Activated CD4-positive, alpha-beta T cell treated with anti-CD3 and anti-CD28 coated beads for 24 hours (primary cell): Measurements from ENCODE around the gene PIP5K1C.
"Not testable (repeated sequence)": the region's sequence is repeated elsewhere in the genome, so short reads cannot be mapped to it uniquely, and the experiment has no call there.

Experiments used
- DNase-seq, 2 donors: peaks; one replicate each; pipeline ENCODE4 v3.0.0-alpha.2; 2020; ENCODE audit warnings: low read depth in 2 of 2

Gene PIP5K1C

DNA sequence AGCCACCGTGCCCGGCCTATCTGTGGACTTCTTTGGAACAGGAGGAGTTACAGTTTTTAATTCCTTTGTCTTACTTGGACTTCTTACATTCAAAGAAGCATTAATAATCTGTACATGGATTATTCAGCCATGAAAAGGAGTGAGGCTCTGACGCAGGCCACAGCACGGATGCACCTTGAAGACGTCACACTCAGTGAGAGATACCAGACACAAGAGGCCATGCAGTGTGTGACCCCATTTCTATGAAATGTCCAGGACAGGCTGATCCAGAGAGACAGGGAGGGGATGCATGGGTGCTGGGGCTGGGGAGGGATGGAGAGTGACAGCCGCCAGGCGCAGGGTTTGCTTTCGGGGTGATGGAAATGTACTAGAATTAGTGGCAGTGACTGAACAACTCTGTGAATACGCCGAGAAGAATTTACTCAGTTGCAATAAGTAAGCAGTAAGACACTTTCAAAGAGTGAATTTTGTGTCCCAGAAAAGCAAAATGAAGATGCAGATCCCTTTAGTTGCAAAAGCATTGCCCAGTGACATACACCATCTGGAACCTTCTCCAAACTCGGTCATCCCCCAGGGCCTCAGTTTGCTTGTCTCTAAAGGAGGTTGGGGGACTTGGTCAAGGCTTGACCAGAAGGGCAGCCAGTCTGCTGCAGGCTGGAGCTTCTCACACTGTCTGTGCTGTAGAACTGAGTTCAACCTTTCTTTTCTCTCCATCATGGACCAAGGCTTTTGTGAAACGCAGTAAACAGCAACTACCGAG, 25.3 kb downstream of the PIP5K1C start:
- no peak for DNase-seq

DNA sequence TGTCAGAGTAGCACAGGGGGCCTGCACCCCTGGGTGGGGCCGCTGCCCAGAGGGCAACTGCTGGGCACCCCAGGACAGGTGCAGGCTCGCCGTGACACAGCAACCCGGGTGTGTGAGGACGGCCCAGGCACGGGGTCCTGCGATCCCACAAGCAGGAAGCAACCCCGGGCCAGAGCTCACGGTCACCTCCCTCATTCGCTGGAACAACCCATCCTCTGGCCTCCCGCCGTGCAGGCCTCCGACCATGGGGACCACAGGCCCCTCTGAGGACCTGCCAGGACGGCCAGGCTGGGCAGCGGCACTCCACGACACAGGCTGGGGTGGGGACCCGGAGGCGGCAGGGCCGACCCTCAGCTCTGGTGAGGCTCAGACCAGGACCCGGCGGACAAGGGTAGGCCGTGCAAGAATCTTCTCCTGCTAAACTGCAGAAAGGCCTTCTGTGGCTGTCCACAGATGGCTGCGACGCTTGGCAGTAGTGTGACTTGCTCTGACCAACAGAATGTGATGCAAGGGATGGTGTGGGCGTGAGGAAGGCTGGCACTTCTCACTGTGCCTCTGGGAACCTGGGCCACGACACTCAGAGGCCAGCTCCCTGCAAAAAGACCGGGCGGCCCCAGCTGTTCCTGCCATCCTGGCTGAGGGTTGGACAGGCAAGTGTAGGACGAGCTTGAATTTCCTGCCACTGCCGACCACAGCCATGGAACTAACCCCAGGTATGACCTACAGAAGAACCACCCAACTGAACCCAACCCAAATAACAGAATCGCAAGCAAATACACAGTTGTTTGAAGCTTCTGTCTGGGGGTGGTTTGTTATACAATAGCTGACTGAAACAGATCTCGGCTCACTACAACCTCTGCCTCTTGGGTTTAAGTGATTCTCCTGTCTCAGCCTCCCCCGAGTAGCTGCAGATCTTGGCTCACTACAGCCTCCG, 26.5 kb downstream of the PIP5K1C start:
- no peak for DNase-seq

DNA sequence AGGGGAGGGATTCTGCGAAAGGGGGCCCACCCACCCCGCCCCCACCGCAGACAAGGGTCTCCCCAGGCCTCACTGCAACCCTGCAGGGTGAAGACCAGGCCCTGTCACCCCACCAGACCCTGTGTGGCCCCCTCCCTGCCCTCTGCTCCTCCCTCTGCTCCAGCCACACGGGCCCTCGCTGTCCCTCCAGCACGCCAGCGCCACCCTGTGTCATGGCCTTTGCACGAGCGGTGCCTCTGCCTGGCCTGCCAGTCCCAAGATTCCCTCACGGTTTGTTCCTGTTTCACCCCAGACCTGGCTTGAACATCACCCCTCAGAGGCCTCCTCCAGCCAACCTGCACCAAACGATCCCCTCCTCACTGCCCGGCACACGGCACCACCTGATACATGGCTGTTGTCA, 27.3 kb downstream of the PIP5K1C start:
- no peak for DNase-seq

DNA sequence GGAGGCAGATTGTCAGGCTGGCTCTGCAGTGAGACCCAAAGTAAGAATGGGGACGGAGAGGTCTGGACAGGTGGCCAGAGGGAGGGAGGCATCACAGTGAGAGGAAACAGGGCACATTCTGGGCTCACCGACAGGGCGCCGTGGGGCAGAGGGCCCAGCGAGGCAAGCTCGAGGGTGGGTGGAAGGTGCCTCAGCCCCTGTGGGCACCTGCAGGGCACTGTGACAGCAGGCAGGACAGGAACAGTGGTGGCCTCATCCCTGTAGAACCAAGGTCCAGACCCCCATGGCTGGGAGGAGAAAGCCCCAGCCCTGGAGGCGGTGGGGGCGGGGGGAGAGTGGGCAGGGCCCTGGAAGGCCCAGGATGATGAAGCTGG, 27.7 kb downstream of the PIP5K1C start:
- DNase-seq: no peak

DNA sequence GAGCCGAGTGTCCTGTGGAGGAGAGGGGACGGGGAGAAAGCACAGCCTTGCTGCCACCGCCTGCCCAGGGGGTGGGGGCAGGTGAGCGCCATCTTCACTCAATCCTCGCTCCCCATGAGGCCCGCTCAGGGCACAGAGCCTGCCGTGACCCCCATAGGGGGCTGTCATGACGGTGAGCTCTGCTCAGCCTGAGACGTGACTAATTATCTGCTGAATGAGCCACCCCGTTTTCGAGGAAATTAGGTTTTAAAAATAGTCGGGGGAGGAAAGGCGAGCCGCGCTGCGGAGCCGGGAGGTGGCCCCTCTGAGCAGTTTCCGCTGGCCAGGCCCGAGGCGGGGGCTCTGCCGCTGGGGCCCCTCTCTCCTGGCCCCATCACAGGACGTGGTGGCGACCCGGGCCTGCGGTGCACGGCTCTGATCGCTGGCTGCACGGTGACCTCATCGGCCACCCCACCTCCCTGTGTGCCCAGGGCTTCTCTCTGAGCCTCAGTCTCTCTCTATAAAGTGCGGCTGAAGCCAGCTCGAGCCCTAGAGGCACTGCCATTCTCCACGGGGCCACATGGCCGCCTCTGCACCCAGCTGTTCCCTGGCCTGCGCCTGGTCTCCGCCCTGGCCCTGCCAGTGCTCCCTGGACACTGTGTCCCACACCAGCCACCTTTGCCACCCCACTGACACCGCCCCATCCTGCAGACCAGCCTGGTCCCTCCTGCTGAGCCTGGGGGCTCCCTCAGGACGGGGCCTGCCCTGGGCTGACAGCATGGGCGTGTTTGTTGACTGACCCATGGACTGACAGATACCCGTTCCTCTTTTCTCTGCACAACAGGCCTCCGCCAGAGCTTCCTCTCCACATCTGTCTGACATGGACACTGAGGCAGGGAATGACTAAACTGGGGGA, 28.3 kb downstream of the PIP5K1C start:
- no peak for DNase-seq

DNA sequence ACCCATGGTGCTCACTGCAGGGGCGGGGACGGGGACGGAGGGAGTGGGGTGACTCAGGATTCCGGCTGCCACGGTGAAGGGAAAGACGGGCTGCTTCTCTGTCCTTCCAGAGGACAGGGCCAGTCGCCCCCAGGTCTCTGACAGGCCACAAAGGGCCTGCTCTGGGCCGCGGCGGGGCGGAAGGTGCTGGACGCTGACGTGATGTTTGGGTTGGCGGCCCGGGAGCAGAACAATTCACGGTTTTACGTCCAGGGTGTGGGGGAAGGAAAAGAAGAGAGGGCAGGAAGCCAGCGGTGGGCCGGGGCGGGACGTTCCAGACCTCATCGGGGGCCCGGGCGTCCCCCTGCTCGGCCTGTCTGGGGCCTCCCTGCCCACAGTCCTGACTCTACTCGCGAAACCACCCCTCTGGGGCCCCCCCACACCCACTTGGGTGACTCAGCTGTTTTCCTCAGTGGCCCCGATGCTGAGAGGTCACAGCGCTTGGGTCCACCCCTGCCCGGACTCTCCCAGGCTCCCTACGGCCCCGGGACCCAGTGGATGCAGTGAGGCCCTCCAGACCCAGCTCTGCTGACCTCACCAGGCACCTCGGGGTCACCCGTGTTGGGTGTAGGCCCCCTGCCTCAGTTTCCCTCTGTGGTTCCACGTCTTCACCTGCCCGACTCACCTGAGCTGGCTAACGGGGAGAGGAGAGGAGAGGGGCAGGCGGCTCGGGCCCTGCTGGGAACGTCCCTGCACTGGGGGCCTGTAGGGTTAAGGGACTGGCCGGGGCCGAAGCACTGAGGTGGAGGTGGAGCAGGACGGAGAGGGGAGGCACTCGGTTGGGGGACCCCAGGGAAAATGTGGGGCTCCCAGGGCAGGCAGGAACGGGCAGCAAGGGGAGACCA, 29.2 kb downstream of the PIP5K1C start:
- peak in 1 of 2 donors; percentile 25 for DNase-seq

DNA sequence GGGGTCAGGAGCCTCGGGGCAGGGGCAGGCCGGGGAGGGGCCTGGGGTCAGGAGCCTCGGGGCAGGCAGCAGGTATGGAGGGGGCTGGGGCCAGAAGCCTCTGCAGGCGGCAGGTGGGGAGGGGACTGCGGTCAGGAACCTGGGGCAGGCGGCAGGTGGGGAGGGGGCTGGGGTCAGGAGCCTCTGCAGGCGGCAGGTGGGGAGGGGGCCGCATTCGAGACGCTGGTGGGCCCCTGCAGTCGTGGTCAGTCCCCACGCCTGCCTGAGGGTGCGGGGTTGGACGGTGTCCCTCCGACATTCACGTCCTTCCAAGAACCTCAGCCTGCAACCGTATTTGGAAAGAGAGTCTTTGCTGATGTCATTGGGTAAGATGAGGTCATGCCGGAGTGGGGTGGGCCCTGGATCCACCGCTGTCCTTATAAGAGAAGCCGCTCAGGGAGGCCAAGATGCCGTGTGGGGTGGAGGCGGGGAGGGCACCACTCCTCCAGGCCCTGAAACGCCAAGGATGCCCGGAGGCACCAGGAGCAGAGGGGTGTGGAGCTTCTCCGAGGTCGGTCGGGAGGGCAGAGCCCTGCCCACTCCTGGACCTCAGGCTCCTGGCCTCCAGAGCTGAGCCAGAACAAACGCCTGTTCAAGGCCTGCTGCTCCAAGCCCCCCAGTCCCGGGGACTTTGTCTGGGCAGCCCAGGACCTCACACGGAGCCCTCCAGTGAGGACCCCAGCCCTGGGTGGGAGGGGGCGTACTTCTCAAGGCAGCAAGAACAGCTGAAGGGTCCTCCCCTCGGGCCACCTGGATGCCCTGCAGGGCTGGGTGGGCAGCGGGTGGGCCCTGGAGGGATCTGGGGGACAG, 30.1 kb downstream of the PIP5K1C start:
- no peak for DNase-seq

DNA sequence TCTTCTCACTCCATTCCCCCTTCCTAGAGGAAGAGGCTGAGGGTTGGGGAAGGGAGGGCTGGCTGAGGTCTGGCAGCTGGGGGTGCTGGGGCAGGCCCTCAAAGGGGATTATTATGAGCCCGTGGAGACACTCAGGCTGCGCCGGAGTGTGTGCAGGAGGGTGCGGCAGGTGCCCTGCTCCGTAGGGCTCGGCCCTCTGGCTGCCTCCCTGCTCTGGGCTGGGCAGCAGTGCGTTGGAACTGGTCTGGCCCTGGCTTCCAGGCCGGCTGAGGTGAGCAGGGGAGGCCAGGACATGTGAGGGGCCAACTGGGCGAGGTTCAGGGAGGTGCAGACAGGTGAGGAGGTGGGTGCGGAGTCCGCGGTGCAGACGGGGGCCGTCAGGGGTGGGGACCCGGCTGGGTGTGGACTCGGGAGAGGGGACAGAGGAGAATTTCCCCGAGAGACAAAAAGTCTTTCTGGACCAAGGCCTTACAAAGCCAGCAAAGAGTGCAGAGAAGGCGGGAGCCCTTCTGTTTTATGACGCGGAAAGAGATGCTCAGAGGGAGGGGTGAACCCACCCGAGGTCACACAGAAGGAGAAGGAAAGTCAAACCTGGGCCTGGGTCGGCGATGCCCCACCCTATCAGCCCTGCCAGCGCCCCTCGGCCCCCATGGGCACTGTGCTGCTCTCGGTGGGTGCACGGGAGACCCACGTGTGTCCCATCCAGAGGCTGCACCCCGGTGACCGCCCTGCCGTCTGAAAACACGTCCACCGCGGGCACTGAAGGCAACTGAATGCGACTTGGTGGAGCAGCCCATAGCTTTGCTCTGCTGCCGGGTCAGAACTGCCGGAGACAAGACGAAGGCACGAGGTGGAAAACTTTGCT, 31.0 kb downstream of the PIP5K1C start:
- no peak for DNase-seq

DNA sequence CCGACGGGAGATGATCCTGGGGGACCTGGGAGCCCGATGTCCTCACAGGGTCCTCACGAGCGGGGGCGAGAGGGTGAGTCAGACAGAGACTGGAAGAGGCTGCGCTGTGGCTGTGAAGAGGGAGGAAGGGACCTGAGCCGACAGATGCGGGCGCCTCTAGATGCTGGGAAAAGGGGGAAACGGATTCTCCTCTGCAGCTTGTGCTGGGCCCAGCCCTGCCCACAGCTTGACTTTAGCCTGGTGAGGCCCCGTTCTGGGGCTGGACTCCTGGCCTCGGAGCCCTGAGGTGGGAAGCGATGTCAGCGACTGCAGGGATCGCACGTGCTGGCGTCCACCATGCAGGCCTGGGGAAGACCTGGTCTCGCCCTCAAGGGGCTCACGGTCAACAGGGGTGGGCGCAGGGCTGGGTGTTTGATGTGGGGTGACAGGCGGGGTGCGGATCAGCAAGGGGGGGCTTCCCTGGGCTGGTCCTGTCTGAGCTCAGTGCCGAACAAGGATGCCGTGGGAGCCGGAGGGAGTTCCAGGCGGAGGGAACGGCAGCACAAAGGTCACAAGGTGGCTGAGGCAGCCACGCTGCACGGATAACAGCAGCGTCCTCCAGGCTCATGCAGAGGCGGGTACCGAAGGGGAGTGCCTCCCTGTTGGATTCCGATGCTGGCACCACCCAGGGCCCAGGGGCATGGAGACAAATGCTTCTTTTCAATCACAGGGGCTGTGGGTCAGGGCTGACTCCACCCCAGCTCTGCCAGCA, 31.8 kb downstream of the PIP5K1C start:
- no peak for DNase-seq

DNA sequence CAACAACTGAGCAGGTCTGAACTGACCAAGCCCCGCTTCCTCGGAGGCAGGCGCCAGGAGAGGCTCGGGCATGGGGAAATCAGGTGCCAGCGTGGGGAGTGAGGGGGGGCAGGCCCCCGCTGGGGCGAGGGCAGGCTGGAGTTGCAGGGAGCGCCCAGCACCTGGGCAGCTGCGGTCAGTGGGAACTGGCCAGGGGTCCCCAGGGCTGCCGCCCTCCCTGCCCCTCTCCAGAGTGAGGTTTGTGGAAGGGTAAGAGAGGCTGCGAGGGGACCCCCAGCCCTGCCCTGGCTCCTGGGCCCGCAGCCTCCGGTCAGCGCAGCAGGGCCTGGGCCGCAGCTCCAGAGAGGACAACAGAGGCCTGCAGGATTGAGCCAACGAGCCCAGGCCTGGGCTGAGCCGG, 32.5 kb downstream of the PIP5K1C start:
- no peak for DNase-seq

DNA sequence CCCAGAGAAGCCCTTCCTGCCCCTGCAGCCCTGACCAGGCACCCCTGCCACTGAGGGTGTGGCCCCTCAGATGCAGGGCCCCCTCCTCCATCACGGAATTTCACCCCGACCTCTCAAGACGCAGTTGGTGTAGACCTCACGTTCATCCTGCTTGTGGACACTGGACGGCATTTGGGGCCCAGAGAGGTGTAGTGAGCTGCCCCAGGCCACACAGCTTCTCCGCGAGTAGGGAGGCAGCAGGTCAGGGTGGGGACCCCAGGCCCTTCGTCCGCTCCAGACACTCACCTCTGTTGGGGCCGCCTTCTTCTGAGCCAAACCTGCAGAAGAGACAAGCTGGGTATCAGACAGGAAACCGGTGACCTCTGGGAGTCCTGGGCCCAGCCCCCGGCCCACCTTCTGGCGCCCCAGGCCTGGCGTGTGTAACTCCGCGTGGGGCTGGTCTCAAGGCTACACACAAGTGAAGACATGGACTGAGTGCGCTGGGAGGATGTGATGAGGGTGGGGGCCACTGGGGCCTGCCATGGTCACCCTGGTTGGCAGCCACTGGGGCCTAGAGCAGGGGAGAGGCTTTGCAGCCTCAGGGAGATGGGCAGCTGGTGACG, 33.1 kb downstream of the PIP5K1C start:
- DNase-seq: no peak

DNA sequence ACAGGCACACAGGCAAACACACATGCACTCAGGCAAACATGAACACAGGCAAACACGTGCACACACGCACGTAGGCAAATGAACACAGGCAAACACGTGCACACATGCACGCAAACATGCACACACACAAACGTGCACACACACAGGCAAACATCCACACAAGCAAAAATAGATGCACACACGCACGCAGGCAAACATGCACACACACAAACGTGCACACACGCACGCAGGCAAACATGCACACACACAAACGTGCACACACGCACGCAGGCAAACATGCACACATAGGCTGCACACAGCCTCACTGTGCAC, 33.8 kb downstream of the PIP5K1C start:
- DNase-seq: not testable (repeated sequence)

DNA sequence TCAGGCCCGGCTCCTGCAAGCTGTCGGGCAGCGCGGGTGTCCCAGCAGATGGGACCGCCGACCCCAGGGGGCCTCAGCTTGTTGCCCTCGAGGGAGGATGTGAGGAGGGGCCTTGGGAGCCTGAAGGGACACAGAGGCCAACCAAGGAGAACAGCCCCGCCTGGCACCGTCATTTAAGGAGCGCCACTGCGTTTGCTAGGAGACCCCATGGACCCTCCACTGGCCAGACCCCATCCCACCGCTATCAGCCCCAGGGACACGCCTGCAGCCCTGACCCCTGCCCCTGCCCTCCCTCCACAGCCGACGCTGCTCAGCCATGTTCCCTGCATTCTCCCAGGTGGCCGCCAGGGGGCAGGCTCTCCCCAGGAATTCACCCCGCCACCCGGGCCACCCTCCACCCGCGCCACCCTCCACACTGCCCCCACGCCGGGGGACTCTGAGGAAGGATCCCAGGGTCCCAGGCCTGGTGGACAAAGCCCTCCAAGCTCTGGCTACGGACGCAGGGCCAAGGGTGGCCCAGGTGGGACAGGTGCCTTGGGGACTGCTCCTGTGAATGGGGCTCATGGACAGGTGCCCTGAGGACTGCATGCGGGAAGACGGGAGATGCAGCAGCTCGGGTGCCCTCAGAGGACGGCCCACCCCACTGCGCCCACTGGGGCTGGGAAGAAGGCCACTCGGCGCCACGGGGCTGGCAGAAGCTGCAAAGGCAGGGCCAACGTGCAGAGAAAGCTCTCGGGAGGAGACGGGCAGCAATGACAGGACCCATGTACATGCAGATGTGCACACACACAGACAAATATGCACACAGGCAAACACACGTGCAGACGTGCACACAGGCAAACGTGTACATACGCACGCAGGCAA, 34.4 kb downstream of the PIP5K1C start:
- DNase-seq: peak; percentile 67 to 69

DNA sequence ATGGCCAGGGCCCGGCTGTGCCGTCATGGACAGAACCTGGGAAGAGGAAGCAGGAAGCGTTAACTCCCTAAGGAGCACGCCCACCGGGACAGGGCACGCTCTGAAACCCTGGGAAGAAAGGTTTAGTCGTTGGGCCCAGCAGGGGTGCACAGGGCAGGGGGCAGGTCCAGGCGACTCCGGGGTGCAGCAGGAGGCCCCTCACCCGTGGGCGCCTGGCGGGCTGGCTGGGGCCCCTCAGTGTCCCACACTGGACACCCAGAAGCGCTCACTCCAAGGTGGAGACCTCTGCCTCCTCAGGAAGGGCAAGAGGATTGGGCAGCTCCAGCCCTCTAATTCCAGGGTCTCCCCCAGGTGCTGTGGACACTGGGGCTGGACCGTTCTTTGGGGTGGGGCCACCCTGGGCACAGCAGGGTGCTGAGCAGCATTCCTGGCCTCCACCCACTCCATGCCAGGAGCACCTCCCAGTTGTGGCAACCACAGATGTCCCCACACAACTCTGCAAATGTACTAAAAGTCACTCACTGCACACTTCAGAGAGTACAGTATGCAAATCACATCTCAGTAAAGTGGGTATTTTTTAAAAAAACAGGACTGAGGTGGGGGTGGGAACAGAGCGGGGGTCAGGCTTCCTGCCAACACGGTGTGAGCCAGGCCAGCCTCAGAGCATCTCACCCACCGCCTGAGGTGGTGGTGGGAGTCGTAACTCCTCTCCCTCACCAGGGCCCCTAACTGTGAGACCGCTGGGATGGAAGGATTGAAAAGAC, 35.2 kb downstream of the PIP5K1C start:
- DNase-seq: no peak

DNA sequence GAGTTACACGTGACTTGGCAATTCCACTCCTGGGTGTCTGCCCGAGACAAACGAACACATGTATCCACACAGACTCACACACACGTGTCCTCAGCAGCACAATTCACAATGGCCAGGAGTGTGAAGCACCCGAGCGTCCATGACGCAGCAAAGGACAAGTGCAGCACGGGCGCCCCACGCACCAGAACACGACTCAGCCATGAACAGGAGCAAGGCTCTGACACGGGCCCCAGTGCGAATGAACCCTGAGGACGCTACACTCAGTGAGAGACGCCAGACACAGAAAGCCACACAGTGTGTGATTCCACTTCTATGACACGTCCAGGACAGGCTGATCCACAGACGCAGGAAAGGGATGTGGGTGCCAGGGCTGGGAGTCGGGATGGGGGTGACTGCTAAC, 36.4 kb downstream of the PIP5K1C start:
- no peak for DNase-seq
